Heart left ventricle (tissue), 13 donors: ENCODE results near the gene ESYT2.

Experiments
- CTCF ChIP-seq, 12 donors: fragments of 200-600 bp; sonication (generic) in 4 of 12; IDR thresholded peaks; one replicate each; pipeline versions ENCODE4 v1.5.0 to v1.8.0; 2018 to 2022; ENCODE audit warnings: antibody characterized with exemption in 12 of 12, mild to moderate bottlenecking in 5 of 12
- POLR2A ChIP-seq, 2 donors: fragments of 450-650 bp; IDR thresholded peaks; one replicate each; pipeline ENCODE4 v1.6.1; 2017; ENCODE audit warnings: antibody characterized with exemption in 2 of 2, mild to moderate bottlenecking in 2 of 2, moderate library complexity in 2 of 2
- donor health status: ischemic (EF 13 %, LVEDD 7.1; RV severe dilation, severe dysfunction).
- donor health status: DM: no; HTN: yes; CAD: no.
- donor health status: DM: no; HTN: no; CAD: no.
- donor health status: ischemic (EF 25% LVEDD 6.9; RV normal size, moderate dysfunction).
- donor health status: ischemic (EF 25% LVEDD 5.7; RV mildly dilated, moderate dysfunction).
- donor health status: ischemic (EF 35%, LVEDD 5.7; RV mildly dilated, moderate dysfunction).
- donor health status: nonischemic (EF 11% LVEDD 7.7; RV severe dilation, severe dysfunction).
- donor health status: DM: yes; HTN: yes; CAD: no.
- donor health status: PGD.
- donor health status: ischemic (EF 29% LVEDD 5.4; RV normal size, mild dysfunction).
- donor health status: nonischemic (EF 23%, LVEDD 6.1; RV moderate dilation, normal function).

- no peak for TF ChIP-seq CTCF (IDR thresholded peaks at IDR 0.05)
- no peak for TF ChIP-seq POLR2A (IDR thresholded peaks at IDR 0.05)
These were observed 139.8 kb downstream of the ESYT2 start for GRCh38 chr7:158689488-158689887.
